Measurements from ENCODE around the gene ADD2.

ADD2 gene

DNA sequence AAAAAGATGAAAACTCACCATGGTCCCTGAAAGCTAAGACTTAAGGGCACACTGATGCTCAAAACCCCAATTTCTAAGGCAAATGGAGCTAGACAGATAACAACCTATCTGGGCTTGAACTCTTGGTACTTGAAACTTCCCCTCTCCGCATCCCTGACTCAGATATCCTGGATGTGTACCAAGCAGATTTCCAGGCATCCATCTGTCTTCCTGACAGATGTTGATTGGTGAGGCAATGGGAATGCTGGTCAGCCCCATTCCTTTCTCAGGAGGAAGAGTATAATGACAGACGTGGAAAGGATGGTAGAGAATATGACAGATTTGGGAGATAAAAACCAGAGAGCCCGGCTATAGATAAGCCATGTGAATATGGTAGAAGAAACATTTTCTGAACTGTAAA, 69.2 kb downstream of the ADD2 start:
- DNase-seq, result no peak

GRCh38 chr2:70697603-70698383, 70.2 kb downstream of the ADD2 start:
- DNase-seq, result no peak

DNA sequence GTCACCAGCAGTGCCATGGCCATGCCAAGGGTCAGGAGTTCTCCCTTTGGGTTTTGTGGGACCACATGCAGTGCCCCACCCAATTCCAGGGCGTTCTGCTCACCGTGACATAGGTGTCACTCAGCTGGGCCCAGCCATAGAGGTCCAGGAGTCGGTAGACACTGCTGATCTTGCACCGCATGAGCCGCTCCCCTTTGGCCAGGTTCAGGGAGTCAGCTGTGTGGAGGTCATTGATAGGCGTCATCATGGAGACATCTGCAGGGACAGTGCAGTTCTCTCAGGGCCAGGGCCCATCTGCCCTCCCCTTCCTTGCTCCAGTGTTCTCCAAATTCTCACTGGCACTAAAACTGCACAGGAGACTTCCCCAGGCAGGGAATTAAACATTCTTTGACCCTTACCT, 71.9 kb downstream of the ADD2 start:
- DNase-seq, result no peak

- no peak for DNase-seq
Observed at GRCh38 chr2:70692256-70692655, 75.7 kb downstream of the ADD2 start.

GRCh38 chr2:70691497-70692140, 76.4 kb downstream of the ADD2 start:
- DNase-seq, result no peak

DNA sequence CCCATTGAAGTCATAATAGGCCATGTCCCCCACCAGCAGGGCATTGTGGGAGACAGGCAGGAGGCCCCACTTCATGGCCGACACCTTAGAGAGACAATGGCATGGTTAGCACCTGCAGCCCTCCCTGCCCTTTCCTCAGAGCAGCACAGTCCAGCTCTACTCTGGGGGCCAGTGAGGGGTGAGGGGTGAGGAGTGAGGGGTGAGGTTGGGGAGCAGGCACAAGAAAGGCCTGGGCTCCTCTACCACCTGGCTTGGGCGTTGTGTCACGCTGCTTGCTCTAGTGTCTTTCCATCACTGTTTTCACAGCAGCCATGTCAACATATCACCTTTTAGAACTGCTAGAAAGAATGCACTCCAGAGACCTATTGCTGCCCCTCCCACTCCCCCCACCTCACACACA, 77.2 kb downstream of the ADD2 start:
- no peak for DNase-seq

DNA sequence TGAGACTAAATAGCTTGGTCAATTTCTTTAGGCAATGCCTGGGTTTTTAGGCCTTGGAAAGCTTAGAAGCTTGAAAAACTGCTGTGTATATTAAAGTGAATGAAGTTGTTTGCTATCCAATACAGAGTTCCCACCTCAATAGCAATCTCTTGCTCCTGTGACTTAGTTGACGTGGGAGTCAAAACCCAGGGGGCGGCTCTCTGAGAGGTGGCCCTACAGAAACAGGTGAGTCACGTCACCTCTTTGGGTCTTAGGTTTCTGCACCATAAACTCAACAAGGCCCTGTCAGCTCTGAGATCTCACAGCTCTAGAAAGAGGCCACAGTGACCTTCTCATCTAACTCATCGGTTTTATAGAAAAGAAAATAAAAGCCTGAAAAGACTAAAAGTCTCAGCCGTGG, 79.6 kb downstream of the ADD2 start:
- DNase-seq, result no peak

GRCh38 chr2:70687461-70687795, 80.6 kb downstream of the ADD2 start:
- DNase-seq, result no peak

DNA sequence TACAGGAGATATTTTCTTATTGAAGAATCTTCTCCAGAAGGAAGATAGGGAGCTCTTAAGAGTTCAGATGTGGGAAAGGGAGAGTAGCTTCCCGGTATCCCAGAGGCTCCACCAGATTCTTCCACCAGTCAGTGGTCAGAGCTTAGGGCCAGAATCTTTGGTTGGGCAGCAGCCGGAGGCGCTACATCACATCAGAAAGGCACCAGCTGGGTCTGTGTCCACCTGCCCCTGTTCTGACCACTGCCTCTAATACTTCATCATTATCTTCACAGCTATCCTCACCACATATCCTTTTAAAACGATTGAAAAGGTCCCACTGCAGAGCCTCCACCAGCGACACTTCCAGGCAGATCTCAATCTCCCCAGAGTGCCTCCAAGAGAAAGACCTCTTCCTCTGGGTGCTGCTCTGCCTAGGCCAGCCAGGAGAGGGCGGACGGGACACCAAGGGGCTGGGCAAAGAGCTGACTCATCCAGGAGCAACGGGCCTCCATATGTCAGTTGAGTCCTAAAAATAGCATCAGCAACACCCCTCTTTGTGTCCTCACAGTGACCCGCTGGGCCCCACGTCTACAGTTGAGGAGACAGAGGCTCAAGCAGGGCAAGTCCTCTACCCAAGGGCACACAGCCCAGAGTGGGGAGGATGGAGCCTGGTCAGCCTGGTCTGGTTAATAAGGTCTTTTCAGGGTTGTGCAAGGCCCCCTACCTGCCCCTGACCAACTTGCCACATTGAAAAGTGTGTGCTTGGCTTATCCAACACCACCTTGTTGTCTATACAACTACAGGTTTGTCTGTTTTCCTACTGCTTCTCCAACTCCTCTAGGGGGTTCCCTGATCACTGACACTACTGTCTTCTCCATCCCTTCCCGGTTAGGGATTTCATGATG, 81.2 kb downstream of the ADD2 start:
- peak; percentile 37 for DNase-seq

DNA sequence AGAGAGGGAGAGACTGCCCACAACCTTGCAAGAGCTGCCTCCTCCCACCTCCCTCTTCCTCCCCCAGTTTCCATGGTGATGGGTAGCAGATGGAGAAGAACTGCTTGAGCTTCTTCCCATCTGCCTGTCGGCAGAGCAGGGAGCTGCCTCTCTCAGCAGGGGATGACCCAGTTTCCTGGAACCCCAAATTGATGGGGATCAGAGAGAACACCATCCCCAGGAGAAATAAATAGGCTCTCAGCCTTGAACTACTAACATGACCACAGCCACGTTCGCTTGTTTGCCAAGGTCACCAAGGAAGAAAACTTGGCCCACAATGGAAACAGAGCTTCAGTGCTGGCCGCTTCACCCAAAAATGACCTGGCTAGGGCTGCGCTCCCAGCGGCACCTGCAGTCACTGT, 82.2 kb downstream of the ADD2 start:
- no peak for DNase-seq

GRCh38 chr2:70684846-70685622, 83.0 kb downstream of the ADD2 start:
- no peak for DNase-seq

- no peak for DNase-seq
Observed at GRCh38 chr2:70683455-70683854, 84.5 kb downstream of the ADD2 start.

DNA sequence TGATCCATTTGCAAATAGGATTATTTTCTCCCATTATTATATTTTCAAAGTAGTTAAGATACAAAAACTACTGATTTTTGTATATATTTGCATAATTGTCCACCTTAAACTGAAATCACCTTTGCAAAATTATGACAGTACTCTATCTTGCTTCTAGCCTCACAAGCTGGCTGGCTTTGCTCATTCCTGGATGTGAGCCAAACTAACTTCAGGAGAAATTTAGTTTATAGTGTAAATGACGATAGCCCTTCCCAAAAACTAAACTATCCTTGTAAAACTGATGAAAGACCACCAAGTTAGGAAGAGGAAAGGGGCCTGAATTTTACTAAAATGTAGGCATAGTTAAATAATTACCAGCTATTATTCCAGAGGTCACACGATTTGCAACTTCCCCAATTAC, 87.3 kb downstream of the ADD2 start:
- DNase-seq, result no peak

DNA sequence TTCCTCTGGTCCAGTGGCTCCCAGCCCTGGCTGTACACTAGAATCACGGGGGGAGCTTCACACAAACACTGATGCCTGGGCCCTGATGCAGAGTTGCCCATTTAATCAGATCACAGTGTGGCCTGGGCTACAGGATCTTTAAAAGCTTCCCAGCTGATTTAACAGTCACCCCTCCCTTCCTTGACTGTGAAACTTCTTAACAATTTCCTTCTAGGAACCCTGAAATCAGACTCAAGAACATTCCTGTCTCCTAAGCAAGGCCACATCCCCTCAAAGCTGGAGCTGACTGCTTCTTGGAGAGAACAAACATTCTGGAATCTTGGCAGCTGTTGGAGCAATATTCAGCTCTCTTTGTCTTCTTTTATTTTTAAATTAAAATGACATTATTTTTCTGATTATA, 88.7 kb downstream of the ADD2 start:
- no peak for DNase-seq

DNA sequence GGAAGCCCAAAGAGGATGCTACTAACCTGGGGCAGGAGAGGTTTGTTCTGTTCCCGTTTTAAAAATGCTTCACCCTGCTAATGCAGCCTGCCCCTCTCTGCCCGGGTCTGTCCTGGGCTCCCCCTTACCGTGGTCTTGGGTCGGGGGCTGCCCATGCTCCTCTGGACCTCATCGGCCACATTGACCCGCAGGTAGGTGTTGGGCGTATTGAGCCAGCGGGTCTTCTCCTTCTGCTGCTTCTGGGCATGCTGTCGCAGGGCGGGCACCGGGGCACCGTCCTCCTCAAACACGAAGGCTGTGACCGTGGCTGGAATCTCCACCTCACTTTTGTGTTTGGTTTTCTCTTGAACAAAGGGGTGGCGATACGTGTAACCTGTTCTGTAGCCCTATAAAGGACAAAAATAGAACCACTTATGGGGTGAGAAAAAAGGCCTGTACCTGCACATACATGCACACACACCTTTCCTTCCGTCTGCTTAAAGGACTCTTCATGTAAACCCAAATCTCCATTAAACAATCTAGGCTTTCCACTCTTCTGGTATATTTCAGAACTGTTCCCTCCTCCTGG, 89.3 kb downstream of the ADD2 start:
- DNase-seq, result no peak

DNA sequence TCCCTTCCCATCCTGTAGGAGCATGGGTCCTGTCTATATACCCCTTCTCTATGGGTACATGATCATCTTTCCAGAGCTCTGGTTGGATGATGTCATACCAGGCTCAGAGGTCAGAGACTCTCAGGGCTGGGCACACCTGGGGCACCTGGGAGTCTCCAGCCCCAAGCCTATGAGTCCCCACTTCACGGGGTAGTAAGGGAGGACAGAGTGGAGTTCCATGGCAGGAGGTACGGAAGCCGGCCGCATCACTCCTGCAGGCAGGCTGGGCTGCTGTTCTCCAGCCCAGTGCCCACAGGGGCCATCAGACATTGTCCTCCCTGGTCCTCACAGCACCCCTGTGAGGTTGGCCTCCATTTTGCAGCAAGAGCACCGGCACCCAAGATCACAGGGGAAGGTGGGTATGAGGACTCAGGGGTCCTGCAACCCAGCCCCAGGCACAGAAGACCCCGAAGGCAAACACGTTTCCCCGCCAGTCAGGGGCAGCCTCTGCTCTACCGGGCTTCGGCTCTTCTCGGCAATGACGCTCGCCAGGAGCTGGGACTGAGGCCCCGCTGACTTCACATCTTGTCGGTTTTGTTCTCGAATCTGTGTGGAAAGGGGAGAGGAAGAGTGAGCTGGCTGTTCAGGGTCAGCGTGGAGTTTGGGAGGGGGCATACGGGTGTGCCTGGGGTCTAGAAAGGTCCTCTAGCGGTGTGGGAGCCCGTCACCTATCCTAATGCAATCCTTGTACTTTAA, 91.5 kb downstream of the ADD2 start:
- no peak for DNase-seq

DNA sequence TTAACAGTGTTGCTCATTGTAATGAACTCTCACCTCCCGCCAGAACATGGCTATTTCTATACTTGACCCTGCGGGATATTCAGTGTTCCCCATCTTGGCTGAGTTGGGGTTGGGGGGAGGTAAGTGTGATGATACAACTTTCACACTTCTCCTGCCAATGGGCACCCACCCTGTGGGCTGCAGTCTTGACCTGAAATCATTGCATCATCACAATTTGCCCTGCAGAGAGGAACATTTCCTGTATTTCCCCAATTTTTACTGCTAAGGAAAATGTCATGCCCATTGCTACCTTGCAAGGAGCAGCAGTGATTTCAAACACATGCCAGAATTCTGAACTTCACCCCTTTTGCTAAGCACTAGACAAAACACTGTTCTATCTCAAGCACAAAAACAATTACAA, 92.1 kb downstream of the ADD2 start:
- DNase-seq, result no peak

GRCh38 chr2:70674636-70675430, 93.2 kb downstream of the ADD2 start:
- DNase-seq, result no peak

- no peak for DNase-seq
Observed at GRCh38 chr2:70673041-70673647, 94.9 kb downstream of the ADD2 start.

DNA sequence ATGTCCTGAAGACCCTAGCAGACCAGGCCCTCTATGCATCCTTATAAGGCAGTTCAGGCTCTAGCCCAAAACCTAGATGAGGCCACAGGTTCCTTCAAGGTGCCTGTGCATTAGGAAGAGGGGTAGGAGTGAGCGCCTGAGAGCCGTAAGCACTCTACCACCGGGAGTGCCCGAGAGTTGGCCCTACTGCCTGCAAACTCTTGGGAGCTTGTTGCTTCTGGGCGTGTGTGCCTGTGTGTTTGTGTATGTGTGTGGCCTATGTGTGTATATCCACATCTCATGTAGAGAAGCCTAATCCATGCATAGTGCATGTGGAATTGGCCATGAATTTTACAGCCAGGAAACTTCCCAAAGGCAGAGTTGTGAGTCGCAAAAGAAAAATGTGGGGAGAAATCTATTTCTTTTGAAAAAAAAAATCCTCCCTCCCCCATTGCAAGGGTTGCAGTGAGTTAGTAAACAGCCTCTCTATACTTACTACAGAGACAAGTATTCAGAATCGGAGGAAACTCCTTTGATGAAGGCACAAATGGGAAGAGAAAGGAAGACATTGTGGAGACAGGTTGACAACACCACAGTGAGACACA, 96.8 kb downstream of the ADD2 start:
- DNase-seq, result no peak
